ENCODE data around the gene ADAT3. TPM values are rescaled to one million over a fixed set of nuclear protein-coding genes. Genes with fewer than 3 reads are reported as not detected.
"Not testable (repeated sequence)": the region's sequence is repeated elsewhere in the genome, so short reads cannot be mapped to it uniquely, and the experiment has no call there.

The ADAT3 gene
- total RNA-seq, 4 donors from 2014 or later: 2.4 to 6.2 (median 3.9) TPM

DNA sequence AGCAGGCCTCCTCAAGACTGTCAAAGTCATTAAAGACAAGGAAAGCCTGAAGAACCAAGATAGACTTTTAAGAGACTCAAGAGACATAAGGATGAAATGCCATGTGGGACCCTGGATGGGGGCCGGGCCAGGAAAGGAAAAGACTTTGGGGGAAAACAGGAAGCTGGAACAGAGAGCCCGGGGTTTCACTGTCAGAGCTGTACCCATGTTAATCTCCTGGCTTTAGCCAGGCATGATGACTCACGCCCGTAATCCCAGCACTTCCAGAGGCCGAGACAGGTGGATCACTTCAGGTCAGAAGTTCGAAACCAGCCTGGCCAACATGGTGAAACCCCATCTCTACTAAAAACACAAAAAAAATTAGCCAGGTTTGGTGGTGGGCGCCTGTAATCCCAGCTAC lies 36.2 kb upstream of the ADAT3 start:
- TF ChIP-seq, protein P1, sequence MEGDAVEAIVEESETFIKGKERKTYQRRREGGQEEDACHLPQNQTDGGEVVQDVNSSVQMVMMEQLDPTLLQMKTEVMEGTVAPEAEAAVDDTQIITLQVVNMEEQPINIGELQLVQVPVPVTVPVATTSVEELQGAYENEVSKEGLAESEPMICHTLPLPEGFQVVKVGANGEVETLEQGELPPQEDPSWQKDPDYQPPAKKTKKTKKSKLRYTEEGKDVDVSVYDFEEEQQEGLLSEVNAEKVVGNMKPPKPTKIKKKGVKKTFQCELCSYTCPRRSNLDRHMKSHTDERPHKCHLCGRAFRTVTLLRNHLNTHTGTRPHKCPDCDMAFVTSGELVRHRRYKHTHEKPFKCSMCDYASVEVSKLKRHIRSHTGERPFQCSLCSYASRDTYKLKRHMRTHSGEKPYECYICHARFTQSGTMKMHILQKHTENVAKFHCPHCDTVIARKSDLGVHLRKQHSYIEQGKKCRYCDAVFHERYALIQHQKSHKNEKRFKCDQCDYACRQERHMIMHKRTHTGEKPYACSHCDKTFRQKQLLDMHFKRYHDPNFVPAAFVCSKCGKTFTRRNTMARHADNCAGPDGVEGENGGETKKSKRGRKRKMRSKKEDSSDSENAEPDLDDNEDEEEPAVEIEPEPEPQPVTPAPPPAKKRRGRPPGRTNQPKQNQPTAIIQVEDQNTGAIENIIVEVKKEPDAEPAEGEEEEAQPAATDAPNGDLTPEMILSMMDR (IDR thresholded peaks at IDR 0.05): no peak
- ATAC-seq (ENCODE audit: low FRiP score): no peak
- no peak for DNase-seq (ENCODE audit: low spot score)

DNA sequence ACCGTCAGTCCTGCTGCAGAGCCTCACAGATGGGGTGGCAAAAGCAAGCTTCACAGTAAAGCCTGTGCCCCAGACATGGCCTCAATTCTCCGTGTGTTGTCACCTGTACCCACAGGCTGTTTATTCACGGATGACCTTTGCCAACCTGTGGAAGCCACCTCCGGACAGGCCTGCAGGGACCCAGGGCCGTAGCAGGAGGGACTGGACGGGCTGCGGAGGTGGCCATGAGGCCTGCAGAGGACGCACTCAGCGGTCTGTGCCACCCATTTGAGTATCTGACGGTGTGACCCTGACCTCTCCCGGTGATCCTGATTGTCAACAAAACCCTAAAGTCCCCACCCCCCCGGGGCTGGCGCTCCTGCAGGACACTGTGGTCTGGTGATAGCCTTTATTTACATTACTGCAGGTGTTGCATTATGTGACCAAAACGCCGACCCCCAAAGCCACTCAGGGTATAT lies 34.0 kb upstream of the ADAT3 start:
- TF ChIP-seq, protein P1 (IDR thresholded peaks at IDR 0.05): no peak
- ATAC-seq (ENCODE audit: low FRiP score): no peak

DNA sequence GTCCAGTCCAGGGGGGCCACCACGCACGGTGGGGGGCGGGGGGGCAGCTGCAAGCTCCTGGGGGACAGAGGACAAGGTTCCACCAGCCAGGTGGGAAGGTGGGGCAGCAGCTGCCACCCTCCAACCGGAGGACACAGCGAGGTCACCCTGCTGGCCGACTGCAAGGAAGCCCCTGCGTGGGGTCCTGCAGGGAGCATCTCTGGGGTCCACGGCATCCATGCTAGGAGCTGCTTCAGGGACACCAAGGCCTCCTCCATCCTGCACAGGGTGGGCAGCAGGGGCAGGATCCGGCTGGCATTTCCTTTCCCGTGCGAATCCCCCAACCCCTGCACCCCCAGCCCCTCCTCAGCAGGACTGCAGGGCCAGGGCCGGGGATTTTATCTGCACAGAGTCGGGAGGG lies 33.6 kb upstream of the ADAT3 start:
- ATAC-seq (ENCODE audit: low FRiP score) (no peak), DNase-seq (ENCODE audit: low spot score) (no peak)
- TF ChIP-seq, protein P1 (IDR thresholded peaks at IDR 0.05): no peak

More for the DNA sequence above, 34.0 kb upstream of the ADAT3 start:
- DNase-seq (ENCODE audit: low spot score): no peak

DNA sequence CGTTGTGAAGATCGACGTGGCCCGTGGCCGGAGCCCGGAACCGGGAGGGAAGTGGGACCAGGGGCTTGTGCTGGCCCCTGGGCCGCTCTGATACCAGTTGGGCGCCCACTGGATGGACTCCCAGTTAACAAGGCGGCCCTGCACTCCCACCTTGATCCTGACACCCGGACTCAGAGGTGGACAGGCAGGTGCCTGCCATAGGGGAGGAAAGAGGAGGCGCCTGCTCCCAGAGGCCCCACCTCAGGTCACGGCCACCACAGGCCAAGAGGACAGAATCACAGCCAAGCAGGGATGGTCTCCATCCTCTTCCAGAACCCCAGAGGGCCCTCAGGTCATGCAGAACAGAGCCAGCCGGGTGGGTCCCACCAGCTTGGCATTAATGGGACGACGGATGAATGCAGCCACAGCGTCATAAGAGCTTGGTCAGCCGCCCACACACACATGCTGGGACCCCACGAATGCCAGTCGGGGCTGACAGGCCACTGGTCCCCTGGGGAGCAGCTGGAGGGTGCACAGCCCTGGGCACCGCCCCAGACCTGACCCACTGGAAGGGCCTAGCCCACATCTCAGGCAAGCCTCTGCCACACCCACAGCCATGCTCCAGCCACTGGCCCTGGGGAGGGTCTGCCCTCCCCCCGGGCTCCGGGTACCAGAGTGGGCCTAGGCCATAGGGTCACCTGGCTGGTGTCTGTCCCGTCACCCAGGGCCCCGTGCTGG lies 32.2 kb upstream of the ADAT3 start:
- TF ChIP-seq, protein P1 (IDR thresholded peaks at IDR 0.05): no peak
- ATAC-seq (ENCODE audit: low FRiP score) (no peak), DNase-seq (ENCODE audit: low spot score) (no peak)

GRCh38 chr19:1873524-1874473 lies 31.4 kb upstream of the ADAT3 start:
- TF ChIP-seq, protein P1 (IDR thresholded peaks at IDR 0.05): no peak
- DNase-seq (ENCODE audit: low spot score) (no peak), ATAC-seq (ENCODE audit: low FRiP score) (no peak)

- DNase-seq (ENCODE audit: low spot score): no peak
- TF ChIP-seq, protein P1 (IDR thresholded peaks at IDR 0.05): no peak
- no peak for ATAC-seq (ENCODE audit: low FRiP score)
Measured at GRCh38 chr19:1874554-1875185, 30.5 kb upstream of the ADAT3 start.

DNA sequence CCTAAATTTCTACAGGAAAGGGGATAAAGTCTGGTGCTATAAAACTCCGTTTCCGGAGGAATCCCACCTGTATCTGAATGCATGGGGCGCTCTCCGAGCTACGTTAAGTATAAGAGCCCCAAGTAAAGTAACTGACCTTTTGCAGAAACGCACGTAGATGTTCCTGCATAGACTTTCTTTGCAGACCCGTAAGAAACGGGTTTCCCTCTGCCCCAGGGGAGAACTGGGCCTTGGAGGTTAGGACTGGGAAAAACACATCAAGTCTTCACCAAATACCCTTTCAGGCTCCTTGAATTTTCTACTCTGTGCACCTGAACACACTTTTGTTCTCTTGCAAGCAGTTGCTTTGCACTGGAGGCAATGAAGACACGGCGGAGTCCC lies 29.9 kb upstream of the ADAT3 start:
- not testable (repeated sequence) for ATAC-seq (ENCODE audit: low FRiP score); DNase-seq (ENCODE audit: low spot score)

Measured in omental fat pad (tissue), 4 donors.